HG03432 (cell line): ENCODE results near the gene CFAP298.
"Not testable (repeated sequence)": the region's sequence is repeated elsewhere in the genome, so short reads cannot be mapped to it uniquely, and the experiment has no call there.

ENCODE experiments used
- ATAC-seq: cut with Tn5 transposase; IDR thresholded peaks from one replicate; pipeline ENCODE4 v1.9.1; 2021; ENCODE audit warnings: mild to moderate bottlenecking, moderate library complexity; ENCODE audit not compliant: unreplicated experiment

Gene CFAP298

GRCh38 chr21:32569261-32570230 is 42.6 kb downstream of the CFAP298 start:
- peak; percentile 83 for ATAC-seq

GRCh38 chr21:32567626-32568025 is 44.6 kb downstream of the CFAP298 start:
- ATAC-seq, result no peak

- no peak for ATAC-seq
Measured at GRCh38 chr21:32566741-32567389, 45.3 kb downstream of the CFAP298 start.

GRCh38 chr21:32565856-32566465 is 46.2 kb downstream of the CFAP298 start:
- ATAC-seq, result no peak

- no peak for ATAC-seq
Measured at GRCh38 chr21:32562915-32563314, 49.3 kb downstream of the CFAP298 start.

- no peak for ATAC-seq
Measured at GRCh38 chr21:32562426-32562825, 49.8 kb downstream of the CFAP298 start.

- not testable (repeated sequence) for ATAC-seq
Measured at GRCh38 chr21:32561476-32561875, 50.7 kb downstream of the CFAP298 start.

- ATAC-seq, result no peak
Measured at GRCh38 chr21:32560896-32561295, 51.3 kb downstream of the CFAP298 start.

- ATAC-seq, result no peak
Measured at GRCh38 chr21:32559006-32559610, 53.1 kb downstream of the CFAP298 start.

GRCh38 chr21:32558106-32558505 is 54.1 kb downstream of the CFAP298 start:
- ATAC-seq, result no peak

GRCh38 chr21:32554832-32555638 is 57.1 kb downstream of the CFAP298 start:
- no peak for ATAC-seq

GRCh38 chr21:32549886-32550285 is 62.3 kb downstream of the CFAP298 start:
- ATAC-seq, result no peak

- ATAC-seq, result no peak
Measured at GRCh38 chr21:32549440-32549839, 62.7 kb downstream of the CFAP298 start.
